Left ventricle myocardium inferior (tissue), 1 donor: Measurements from ENCODE around the gene FAU. TPM values are rescaled to one million over a fixed set of nuclear protein-coding genes. Genes with fewer than 3 reads are reported as not detected.

Experiments used
- DNase-seq: peaks from one replicate; pipeline ENCODE4 v3.0.0-alpha.2; 2020
- H3K27ac ChIP-seq: fragments of 200-600 bp; replicated peaks from 2 replicates; pipeline ENCODE4 v1.8.0; 2021
- H3K27me3 ChIP-seq: fragments of 200-600 bp; 2 replicates; pipeline ENCODE4 v1.8.0; 2021; ENCODE audit warnings: low read depth
- H3K36me3 ChIP-seq: fragments of 200-600 bp; 2 replicates; pipeline ENCODE4 v1.8.0; 2021
- H3K4me1 ChIP-seq: fragments of 200-600 bp; 2 replicates; pipeline ENCODE4 v1.8.0; 2021
- H3K4me3 ChIP-seq: fragments of 200-600 bp; 2 replicates; pipeline ENCODE4 v1.8.0; 2021; ENCODE audit warnings: mild to moderate bottlenecking, moderate library complexity
- H3K9me3 ChIP-seq: fragments of 200-600 bp; replicated peaks from 2 replicates; pipeline ENCODE4 v1.8.0; 2021
- intact Hi-C: fragments of 100-400 bp; cut with micrococcal nuclease; formaldehyde crosslinking; loops from one replicate; pipeline ENCODE4 v1.11.0; 2022
- microRNA-seq: library from miRNA; unstranded; fragments of <30 nt; microRNA quantifications from one replicate; pipeline ENCODE4 v1.2.0, GENCODE V29; 2020
- total RNA-seq: library from RNA; stranded (reverse); fragmentation: NEBNext Ultra II Directional; extraction: Animal tissue kit (Norgen Biotek cat#: 25700); gene quantifications from one replicate; pipeline ENCODE4 v1.2.1, GENCODE V29; 2021
- TF ChIP-seq, protein P1 (sequence below): fragments of 200-600 bp; IDR thresholded peaks from 2 replicates; pipeline ENCODE4 v1.8.0; 2021; ENCODE audit warnings: antibody characterized with exemption, mild to moderate bottlenecking, borderline replicate concordance
- donor health status: DM: no; HTN: yes; CAD: no; lungs with severe emphysema.

FAU gene
- total RNA-seq, 1 donor from 2014 or later: 629 TPM

DNA sequence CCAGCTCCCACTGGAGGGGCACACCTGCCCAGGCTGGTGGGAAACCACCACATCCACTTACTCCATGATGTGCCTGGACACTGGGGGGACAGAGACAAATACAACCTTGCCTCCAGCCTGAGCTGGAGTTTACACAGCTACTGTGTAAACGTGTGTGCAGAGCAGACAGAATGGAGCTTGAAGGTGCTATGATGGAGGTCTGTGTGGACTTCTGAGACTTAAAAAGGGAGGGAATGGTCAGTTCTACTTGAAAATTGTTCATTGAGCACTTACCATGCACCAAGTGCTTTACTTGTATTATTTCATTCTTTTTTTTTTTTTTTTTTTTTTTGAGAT is 49.3 kb downstream of the FAU start:
- H3K27me3 ChIP-seq: no peaks in the 10 kb centered on the region
- intact Hi-C loops: no loop called here
- no peak overlapping the region for H3K4me3 ChIP-seq
- TF ChIP-seq, protein P1, sequence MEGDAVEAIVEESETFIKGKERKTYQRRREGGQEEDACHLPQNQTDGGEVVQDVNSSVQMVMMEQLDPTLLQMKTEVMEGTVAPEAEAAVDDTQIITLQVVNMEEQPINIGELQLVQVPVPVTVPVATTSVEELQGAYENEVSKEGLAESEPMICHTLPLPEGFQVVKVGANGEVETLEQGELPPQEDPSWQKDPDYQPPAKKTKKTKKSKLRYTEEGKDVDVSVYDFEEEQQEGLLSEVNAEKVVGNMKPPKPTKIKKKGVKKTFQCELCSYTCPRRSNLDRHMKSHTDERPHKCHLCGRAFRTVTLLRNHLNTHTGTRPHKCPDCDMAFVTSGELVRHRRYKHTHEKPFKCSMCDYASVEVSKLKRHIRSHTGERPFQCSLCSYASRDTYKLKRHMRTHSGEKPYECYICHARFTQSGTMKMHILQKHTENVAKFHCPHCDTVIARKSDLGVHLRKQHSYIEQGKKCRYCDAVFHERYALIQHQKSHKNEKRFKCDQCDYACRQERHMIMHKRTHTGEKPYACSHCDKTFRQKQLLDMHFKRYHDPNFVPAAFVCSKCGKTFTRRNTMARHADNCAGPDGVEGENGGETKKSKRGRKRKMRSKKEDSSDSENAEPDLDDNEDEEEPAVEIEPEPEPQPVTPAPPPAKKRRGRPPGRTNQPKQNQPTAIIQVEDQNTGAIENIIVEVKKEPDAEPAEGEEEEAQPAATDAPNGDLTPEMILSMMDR: no peak
- H3K4me1 ChIP-seq: no peaks in the 10 kb centered on the region
- no peaks in the 10 kb centered on the region for H3K9me3 ChIP-seq
- DNase-seq: no peak
- no peak overlapping the region for H3K27ac ChIP-seq
- no peaks in the 10 kb centered on the region for H3K36me3 ChIP-seq

DNA sequence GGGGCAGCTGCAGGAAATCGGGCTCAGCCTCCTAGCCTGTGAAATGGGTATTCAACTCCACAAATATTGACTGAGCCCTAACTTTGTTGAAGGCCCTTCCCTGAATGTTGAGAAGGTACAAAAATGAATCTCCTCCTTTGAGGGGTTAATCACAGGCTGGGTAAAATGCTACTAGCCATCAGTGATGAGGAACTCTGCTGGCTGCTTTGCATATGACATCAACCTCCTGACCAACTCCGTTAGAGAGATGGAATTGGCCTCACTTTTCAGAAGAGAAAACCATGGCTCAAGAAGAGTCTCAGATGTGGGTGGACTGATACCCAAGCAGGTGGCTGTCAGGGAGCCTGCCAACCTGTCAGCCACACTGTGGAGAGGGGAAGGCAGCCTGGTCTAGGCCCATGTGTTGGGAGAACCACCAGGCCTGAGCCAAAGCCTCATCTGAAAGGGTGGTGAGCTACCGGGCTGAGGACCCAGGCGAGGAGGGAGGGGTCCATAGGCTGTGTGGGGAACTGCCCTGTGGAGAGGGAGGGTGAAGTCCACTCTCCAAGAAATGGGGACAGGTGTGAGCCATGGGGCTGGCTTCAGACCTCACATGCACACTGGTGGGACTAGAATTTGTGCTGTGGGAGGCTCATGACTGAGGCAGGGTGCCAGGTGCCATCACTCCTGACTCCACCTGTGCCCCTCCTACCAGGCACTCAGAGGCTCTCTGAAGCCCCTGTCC is 49.9 kb downstream of the FAU start:
- Histone ChIP-seq H3K27ac (no peak overlapping the region), H3K27me3 (no peaks in the 10 kb centered on the region), H3K4me1 (no peaks in the 10 kb centered on the region), H3K4me3 (no peak overlapping the region), H3K9me3 (no peaks in the 10 kb centered on the region), H3K36me3 (no peaks in the 10 kb centered on the region)
- TF ChIP-seq, protein P1: no peak
- intact Hi-C loops: no loop called here
- no peak for DNase-seq

Small RNA genes lying within 50 kb of the gene (microRNA-seq; reads per million reads assigned to microRNA genes)
- not detected for gene MIR6751

Other genes starting within 250 kb of the FAU start
- gene EHD1, start 243.5 kb downstream of the FAU start, total RNA-seq: 40.3 TPM
- gene ATG2A, start 204.9 kb downstream of the FAU start, total RNA-seq: 13.1 TPM
- 22.5 TPM for gene PPP2R5B, start 197.4 kb downstream of the FAU start, total RNA-seq
- gene GPHA2, start 186.2 kb downstream of the FAU start, total RNA-seq: not detected
- gene MAJIN, start 150.0 kb downstream of the FAU start, total RNA-seq: not detected
- gene BATF2, start 125.2 kb downstream of the FAU start, total RNA-seq: 1.3 TPM
- 128 TPM for gene ARL2, start 108.0 kb downstream of the FAU start, total RNA-seq
- 15.7 TPM for gene SNX15, start 94.7 kb downstream of the FAU start, total RNA-seq
- gene SAC3D1, start 80.9 kb downstream of the FAU start, total RNA-seq: 5.6 TPM
- gene NAALADL1, start 63.6 kb downstream of the FAU start, total RNA-seq: 4.8 TPM
- gene CDCA5, start 38.1 kb downstream of the FAU start, total RNA-seq: 1.3 TPM
- gene ZFPL1, start 37.9 kb downstream of the FAU start, total RNA-seq: 23.1 TPM
- 92.2 TPM for gene VPS51, start 25.9 kb downstream of the FAU start, total RNA-seq
- gene TM7SF2, start 10.3 kb downstream of the FAU start, total RNA-seq: 56.7 TPM
- gene ZNHIT2, start 4.4 kb downstream of the FAU start, total RNA-seq: 6.1 TPM
- 32.1 TPM for gene MRPL49, start 187 bp upstream of the FAU start, total RNA-seq
- gene SYVN1, start 12.4 kb upstream of the FAU start, total RNA-seq: 25.6 TPM
- not detected for gene SPDYC, start 48.1 kb upstream of the FAU start, total RNA-seq
- gene CAPN1, start 59.8 kb upstream of the FAU start, total RNA-seq: 74.6 TPM
- 3.8 TPM for gene POLA2, start 139.8 kb upstream of the FAU start, total RNA-seq
- 11.3 TPM for gene CDC42EP2, start 192.7 kb upstream of the FAU start, total RNA-seq
- 40.6 TPM for gene DPF2, start 211.7 kb upstream of the FAU start, total RNA-seq
- 0.44 TPM for gene TIGD3, start 232.6 kb upstream of the FAU start, total RNA-seq